Activated CD4-positive, alpha-beta T cell treated with anti-CD3 and anti-CD28 coated beads, Interleukin-10, Interleukin-2, amounts not matched to agents 100 ng/mL and 50 ng/mL, durations not matched to agents 16 hours and 8 hours (primary cell): ENCODE data around the gene KRTAP29-1.
"Not testable (repeated sequence)": the region's sequence is repeated elsewhere in the genome, so short reads cannot be mapped to it uniquely, and the experiment has no call there.

ENCODE experiments used
- DNase-seq: peaks from one replicate; pipeline ENCODE4 v3.0.0-alpha.2; 2020

KRTAP29-1 gene

GRCh38 chr17:41296846-41297245, 5.8 kb downstream of the KRTAP29-1 start:
- DNase-seq = no peak

DNA sequence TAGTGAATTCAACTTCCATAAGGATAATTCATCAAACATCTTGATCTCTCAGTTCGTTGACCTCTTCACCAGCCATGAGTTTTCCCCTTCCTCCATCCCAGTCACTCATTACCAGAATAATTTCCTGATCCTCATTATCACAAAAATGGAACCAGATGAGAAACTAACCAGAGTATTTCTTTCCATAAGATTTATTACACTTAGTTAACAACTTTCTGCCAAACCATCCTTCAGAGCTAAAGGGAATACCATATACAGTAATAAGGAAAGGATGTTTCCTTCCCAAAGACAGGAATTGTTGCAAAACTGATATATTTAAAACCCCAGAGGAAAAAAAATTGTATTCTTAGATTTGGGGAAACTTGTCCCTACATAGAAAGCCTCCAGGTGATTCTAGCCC, 8.6 kb downstream of the KRTAP29-1 start:
- no peak for DNase-seq

DNA sequence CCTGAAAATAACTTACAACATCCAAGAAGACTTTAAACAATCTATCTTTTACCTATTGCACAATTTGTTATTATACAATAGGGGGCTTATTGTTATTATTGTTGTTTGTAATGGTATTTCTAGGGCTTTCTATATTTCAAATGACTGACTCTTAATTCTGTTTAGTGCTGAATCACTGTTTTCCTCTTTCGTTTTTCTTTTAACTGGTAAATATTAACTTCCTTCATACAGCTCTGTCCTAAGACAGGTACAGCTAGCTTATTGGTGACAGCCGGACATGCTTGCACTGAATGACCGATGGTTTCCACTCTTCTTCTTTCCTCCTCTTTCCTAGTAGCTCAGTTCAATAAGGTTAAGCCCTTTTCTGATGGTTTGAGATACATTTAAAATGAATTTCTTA, 15.6 kb downstream of the KRTAP29-1 start:
- DNase-seq = no peak

GRCh38 chr17:41284546-41284945, 18.1 kb downstream of the KRTAP29-1 start:
- no peak for DNase-seq

- no peak for DNase-seq
Observed at GRCh38 chr17:41284043-41284442, 18.6 kb downstream of the KRTAP29-1 start.

DNA sequence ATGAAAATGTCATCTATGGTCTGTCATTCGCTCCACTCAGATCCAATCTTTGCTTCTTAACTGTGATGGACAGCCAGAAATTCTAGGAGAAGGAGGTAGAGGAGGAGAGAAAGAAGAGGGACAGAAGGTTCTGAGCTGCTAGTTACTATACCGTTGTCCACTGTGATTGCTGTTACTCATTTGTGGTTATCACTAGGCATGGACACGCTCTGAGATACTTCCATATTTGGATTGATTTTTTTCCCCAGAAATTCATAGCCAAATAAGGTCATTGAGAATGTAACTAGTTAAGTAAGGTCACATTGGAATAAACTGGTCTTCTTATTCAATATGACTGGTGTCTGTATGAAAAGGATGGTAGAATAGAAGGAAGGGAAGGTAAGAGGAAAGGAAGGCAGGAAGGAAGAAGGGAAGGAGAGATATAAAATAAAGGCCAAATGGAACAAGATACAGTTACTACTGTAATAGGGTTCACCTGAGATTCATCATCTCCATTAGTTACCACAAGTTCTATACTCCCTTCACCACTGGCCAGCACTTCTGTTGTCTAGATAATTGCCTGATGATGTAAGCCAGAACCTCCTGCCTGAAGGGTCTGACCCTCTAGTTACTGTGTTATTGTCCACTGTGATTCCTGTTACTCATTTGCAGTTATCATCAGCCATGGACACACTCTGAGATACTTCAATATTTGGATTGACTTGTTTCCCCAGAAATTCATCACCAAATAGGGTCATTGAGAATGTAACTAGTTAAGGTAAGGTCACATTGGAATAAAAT, 24.3 kb downstream of the KRTAP29-1 start:
- DNase-seq = no peak

- not testable (repeated sequence) for DNase-seq
Observed at GRCh38 chr17:41275648-41276190, 26.9 kb downstream of the KRTAP29-1 start, which contains the start of gene KRTAP9-7. TSS of gene KRTAP9-7 (plus strand) at chr17:41275698. CDS start at chr17:41275698, 0 bp downstream.

GRCh38 chr17:41271858-41272257, 30.8 kb downstream of the KRTAP29-1 start:
- DNase-seq = no peak

DNA sequence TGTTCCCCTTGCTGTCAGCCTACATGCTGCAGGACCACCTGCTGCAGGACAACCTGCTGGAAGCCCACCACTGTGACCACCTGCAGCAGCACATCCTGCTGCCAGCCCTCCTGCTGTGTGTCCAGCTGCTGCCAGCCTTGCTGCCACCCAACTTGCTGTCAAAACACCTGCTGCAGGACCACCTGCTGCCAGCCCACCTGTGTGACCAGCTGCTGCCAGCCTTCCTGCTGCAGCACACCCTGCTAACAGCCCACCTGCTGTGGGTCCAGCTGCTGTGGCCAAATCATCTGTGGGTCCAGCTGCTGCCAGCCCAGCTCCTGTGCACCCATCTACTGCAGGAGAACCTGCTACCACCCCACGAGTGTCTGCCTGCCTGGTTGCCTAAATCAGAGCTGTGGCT, 31.3 kb downstream of the KRTAP29-1 start:
- not testable (repeated sequence) for DNase-seq

DNA sequence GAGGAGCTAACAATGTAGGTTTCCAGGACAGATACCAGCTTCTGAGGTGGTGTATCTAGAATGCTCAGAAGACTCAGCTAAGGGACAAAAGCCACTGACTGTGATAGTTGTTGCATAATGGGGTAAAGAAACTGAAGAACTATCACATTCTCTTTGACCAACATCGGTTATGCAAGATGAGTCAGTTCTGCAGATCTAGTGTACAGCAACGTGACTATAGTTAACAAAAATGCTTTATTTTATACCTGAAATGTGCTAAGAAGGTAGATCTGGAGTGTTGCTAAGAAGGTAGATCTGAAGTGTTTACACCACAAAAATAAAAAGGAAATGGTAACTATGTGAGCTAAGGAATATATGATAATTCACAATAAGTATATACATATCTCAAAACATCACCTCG, 34.9 kb downstream of the KRTAP29-1 start:
- no peak for DNase-seq

GRCh38 chr17:41265078-41265477, 37.6 kb downstream of the KRTAP29-1 start, which contains the start of gene KRTAP9-6:
TSS of gene KRTAP9-6 (plus strand) at chr17:41265378. CDS start at chr17:41265378, 0 bp downstream.
- no peak for DNase-seq

GRCh38 chr17:41264599-41264998, 38.1 kb downstream of the KRTAP29-1 start:
- no peak for DNase-seq

- no peak for DNase-seq
Observed at GRCh38 chr17:41263212-41263611, 39.4 kb downstream of the KRTAP29-1 start.

GRCh38 chr17:41258406-41258805, 44.2 kb downstream of the KRTAP29-1 start:
- DNase-seq = no peak

- no peak for DNase-seq
Observed at GRCh38 chr17:41256291-41256685, 46.4 kb downstream of the KRTAP29-1 start.

GRCh38 chr17:41255381-41256290, 47.0 kb downstream of the KRTAP29-1 start, which contains the start of gene KRTAP9-9:
TSS of gene KRTAP9-9 (plus strand) at chr17:41255384.
- not testable (repeated sequence) for DNase-seq

DNA sequence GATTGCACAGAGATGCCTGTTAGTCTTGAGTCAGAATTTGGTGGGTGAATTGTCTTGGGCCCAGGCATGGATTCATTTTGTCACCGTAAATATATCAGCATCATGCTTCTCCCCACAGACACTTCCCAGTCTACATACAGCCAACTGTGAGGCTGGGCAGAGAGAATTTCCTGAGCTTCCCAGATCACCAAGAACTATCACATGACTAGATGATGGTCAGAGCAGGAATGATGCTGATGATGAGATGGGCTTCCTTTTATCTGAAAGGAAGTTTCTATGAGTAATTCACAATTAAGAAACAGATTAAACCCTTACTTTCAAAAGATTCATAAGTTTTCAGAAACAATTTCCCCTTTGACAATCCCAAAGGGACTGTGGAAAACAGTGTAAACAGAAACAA, 47.8 kb downstream of the KRTAP29-1 start:
- no peak for DNase-seq
